B cell (primary cell): ENCODE data around the gene GABRE.

ENCODE experiments used
- EZH2 ChIP-seq: IDR thresholded peaks from 2 replicates; pipeline ENCODE4 v1.6.1; 2012; ENCODE audit warnings: borderline replicate concordance, low read depth, mild to moderate bottlenecking, moderate library complexity, low read length; ENCODE audit not compliant: insufficient read depth, poor library complexity, severe bottlenecking
- TF ChIP-seq, protein P1 (sequence below): fragments of 200-600 bp; IDR thresholded peaks from one replicate; pipeline ENCODE4 v1.8.0; 2022; ENCODE audit warnings: antibody characterized with exemption, mild to moderate bottlenecking

GRCh38 chrX:151920530-151920929 lies 53.9 kb downstream of the GABRE start:
- TF ChIP-seq, protein P1, sequence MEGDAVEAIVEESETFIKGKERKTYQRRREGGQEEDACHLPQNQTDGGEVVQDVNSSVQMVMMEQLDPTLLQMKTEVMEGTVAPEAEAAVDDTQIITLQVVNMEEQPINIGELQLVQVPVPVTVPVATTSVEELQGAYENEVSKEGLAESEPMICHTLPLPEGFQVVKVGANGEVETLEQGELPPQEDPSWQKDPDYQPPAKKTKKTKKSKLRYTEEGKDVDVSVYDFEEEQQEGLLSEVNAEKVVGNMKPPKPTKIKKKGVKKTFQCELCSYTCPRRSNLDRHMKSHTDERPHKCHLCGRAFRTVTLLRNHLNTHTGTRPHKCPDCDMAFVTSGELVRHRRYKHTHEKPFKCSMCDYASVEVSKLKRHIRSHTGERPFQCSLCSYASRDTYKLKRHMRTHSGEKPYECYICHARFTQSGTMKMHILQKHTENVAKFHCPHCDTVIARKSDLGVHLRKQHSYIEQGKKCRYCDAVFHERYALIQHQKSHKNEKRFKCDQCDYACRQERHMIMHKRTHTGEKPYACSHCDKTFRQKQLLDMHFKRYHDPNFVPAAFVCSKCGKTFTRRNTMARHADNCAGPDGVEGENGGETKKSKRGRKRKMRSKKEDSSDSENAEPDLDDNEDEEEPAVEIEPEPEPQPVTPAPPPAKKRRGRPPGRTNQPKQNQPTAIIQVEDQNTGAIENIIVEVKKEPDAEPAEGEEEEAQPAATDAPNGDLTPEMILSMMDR = no peak
- no peak for TF ChIP-seq EZH2
